Tibial nerve (tissue), 4 donors: Measurements from ENCODE around the gene TMPRSS12. TPM values are rescaled to one million over a fixed set of nuclear protein-coding genes. Genes with fewer than 3 reads are reported as not detected.
"Not testable (repeated sequence)": the region's sequence is repeated elsewhere in the genome, so short reads cannot be mapped to it uniquely, and the experiment has no call there.

Experiments used
- DNase-seq, 2 donors: peaks; one replicate each; pipeline ENCODE4 v3.0.0-alpha.2; 2019; ENCODE audit warnings: low spot score in 2 of 2
- H3K27ac ChIP-seq, 4 donors: fragments of 200-600 bp; sonication (generic) in 3 of 4; one replicate each; pipeline ENCODE4 v1.5.1; 2017 to 2019; ENCODE audit warnings: mild to moderate bottlenecking in 1 of 4
- H3K27me3 ChIP-seq, 2 donors: fragments of 200-600 bp; sonication (generic) in 1 of 2; one replicate each; pipeline versions ENCODE4 v1.5.1 to v1.6.0; 2017 to 2019
- H3K36me3 ChIP-seq, 3 donors: fragments of 200-600 bp; sonication (generic); one replicate each; pipeline ENCODE4 v1.5.1; 2018 to 2019
- H3K4me1 ChIP-seq, 4 donors: fragments of 200-600 bp; sonication (generic) in 3 of 4; one replicate each; pipeline ENCODE4 v1.5.1; 2017 to 2019
- H3K4me3 ChIP-seq, 4 donors: fragments of 200-600 bp; sonication (generic) in 3 of 4; one replicate each; pipeline ENCODE4 v1.5.1; 2017 to 2019; ENCODE audit warnings: mild to moderate bottlenecking in 1 of 4, moderate library complexity in 1 of 4
- H3K9me3 ChIP-seq, 4 donors: fragments of 200-600 bp; sonication (generic) in 3 of 4; one replicate each; pipeline ENCODE4 v1.5.1; 2017 to 2019
- EP300 ChIP-seq, 2 donors: sonication (generic); formaldehyde crosslinking; IDR thresholded peaks; one replicate each; pipeline ENCODE4 v1.6.1; 2017; ENCODE audit warnings: antibody characterized with exemption in 2 of 2, mild to moderate bottlenecking in 1 of 2
- POLR2A ChIP-seq, 2 donors: fragments of 450-650 bp; IDR thresholded peaks; one replicate each; pipeline ENCODE4 v1.6.1; 2017; ENCODE audit warnings: antibody characterized with exemption in 2 of 2, mild to moderate bottlenecking in 2 of 2, moderate library complexity in 2 of 2
- WGBS, 2 donors: methylation state at CpG; one replicate each; pipeline ENCODE4 v1.1.5; 2018; 5-methylcytosine and 5-hydroxymethylcytosine counted together
- total RNA-seq, 4 donors: library from RNA; depleted of rRNA; stranded (reverse); fragments of >200 nt; gene quantifications; one replicate each; pipeline ENCODE4 v1.1.0, GENCODE V29; 2016
- TF ChIP-seq, protein P1 (sequence below), 5 experiments: fragments of 200-600 bp in 3 of 5; fragments of 450-650 bp in 2 of 5; sonication (generic) in 3 of 5; IDR thresholded peaks; one replicate each; pipeline ENCODE4 v1.5.1; 2016 to 2019; ENCODE audit warnings: antibody characterized with exemption in 5 of 5, mild to moderate bottlenecking in 3 of 5, moderate library complexity in 2 of 5

TMPRSS12 gene
- total RNA-seq, 4 donors from 2014 or later, result not detected

DNA sequence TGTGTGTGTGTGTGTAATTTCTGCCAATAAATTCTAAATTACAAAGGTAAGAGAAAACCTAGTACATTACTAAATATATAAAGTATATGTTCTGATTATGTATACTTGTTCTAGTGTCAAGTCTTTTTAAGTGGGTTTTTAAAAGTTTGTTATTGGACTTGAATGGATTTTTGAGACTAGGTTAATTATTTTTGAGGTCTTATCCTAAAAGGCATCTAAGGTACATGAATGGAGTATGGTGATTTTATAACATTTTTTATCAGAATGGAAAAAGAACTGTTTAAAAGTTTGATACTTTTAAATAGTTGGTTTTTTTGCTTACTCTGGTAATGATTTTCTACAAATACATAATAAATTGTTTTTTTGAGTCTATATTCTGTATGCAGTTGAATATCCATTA lies 22.5 kb upstream of the TMPRSS12 start:
- H3K27ac ChIP-seq, result no peak overlapping the region
- H3K27me3 ChIP-seq, result no peaks in the 10 kb centered on the region
- H3K4me1 ChIP-seq, result peaks cover 0 to 4% (median 0%) of the 10 kb centered on the region in 4 donors
- no peaks in the 10 kb centered on the region for H3K9me3 ChIP-seq
- no peak for DNase-seq
- no peak overlapping the region for H3K4me3 ChIP-seq
- TF ChIP-seq, protein P1, sequence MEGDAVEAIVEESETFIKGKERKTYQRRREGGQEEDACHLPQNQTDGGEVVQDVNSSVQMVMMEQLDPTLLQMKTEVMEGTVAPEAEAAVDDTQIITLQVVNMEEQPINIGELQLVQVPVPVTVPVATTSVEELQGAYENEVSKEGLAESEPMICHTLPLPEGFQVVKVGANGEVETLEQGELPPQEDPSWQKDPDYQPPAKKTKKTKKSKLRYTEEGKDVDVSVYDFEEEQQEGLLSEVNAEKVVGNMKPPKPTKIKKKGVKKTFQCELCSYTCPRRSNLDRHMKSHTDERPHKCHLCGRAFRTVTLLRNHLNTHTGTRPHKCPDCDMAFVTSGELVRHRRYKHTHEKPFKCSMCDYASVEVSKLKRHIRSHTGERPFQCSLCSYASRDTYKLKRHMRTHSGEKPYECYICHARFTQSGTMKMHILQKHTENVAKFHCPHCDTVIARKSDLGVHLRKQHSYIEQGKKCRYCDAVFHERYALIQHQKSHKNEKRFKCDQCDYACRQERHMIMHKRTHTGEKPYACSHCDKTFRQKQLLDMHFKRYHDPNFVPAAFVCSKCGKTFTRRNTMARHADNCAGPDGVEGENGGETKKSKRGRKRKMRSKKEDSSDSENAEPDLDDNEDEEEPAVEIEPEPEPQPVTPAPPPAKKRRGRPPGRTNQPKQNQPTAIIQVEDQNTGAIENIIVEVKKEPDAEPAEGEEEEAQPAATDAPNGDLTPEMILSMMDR (IDR thresholded peaks at IDR 0.05), result no peak
- TF ChIP-seq EP300 (IDR thresholded peaks at IDR 0.05) (no peak), POLR2A (IDR thresholded peaks at IDR 0.05) (no peak)
- peaks cover 0 to 43% (median 6%) of the 10 kb centered on the region in 3 donors for H3K36me3 ChIP-seq

DNA sequence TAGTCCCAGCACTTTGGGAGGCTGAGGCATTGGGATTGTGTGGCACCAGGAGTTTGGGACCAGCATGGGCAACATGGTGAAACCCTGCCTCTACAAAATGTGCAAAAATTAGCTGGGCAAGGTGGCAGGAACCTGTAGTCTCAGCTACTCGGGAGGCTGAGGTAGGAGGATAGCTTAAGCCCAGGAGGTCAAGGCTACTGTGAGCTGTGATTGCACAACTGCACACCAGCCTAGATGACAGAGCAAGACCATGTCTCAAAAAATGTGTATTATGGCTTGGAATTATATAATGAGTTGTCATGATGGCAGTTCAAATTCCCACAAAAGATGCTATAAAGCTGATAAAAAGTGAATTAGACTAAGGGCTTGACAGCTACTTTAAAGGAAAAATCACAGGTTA lies 20.6 kb upstream of the TMPRSS12 start:
- TF ChIP-seq POLR2A (IDR thresholded peaks at IDR 0.05) (no peak), EP300 (IDR thresholded peaks at IDR 0.05) (no peak)
- TF ChIP-seq, protein P1 (IDR thresholded peaks at IDR 0.05), result no peak
- H3K9me3 ChIP-seq, result no peaks in the 10 kb centered on the region
- peaks cover 0 to 11% (median 0%) of the 10 kb centered on the region in 4 donors for H3K4me1 ChIP-seq
- H3K4me3 ChIP-seq, result no peak overlapping the region
- H3K36me3 ChIP-seq, result peaks cover 0 to 27% (median 0%) of the 10 kb centered on the region in 3 donors
- H3K27me3 ChIP-seq, result no peaks in the 10 kb centered on the region
- no peak overlapping the region for H3K27ac ChIP-seq
- no peak for DNase-seq
- WGBS, 2 donors, result 94 to 100% methylated on average over 1 of the region's 1 CpG

DNA sequence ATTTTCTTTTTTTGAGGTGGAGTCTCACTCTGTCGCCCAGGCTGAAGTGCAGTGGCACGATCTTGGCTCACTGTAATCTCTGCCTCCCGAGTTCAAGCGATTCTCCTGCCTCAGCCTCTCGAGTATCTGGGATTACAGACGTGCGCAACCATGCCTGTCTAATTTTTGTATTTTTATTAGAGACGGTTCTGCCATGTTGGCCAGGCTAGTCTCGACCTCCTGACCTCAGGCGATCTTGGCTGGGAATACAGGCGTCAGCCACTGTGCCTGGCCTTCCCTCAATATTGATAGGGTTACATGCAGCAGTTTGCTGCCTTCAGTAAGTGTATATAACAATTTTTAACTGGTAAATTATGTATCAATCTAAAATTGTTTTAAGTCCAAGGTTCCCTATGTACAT lies 19.0 kb upstream of the TMPRSS12 start:
- WGBS, 2 donors, result 80% methylated on average over 11 of the region's 11 CpGs
- H3K4me3 ChIP-seq, H3K9me3 ChIP-seq, DNase-seq, H3K27me3 ChIP-seq: not testable (repeated sequence)
- Histone ChIP-seq H3K27ac (peak overlapping the region in 1 of 4 donors; percentile 86), H3K4me1 (peaks cover 0 to 11% (median 0%) of the 10 kb centered on the region in 4 donors), H3K36me3 (peaks cover 0 to 16% (median 0%) of the 10 kb centered on the region in 3 donors)

DNA sequence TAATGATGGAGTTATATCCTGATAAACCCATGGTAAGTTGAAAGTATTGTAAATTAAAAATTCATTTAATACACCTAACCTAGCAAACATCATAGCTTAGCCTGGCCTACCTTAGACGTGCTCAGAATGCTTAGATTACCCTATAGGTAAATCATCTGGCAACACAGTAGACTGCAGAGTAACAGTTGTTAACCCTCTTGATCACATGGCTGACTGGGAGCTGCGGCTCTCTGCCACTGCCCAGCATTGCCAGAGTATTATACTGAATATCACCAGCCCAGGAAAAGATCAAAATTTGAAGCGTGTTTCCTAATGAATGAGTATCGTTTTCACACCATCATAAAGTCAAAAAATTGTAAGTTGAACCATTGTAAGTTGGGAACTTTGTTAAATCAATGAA lies 17.8 kb upstream of the TMPRSS12 start:
- Histone ChIP-seq H3K27ac (peak overlapping the region; percentile 63 to 86 (median 72)), H3K27me3 (no peaks in the 10 kb centered on the region), H3K36me3 (peaks cover 0 to 5% (median 0%) of the 10 kb centered on the region in 3 donors), H3K4me3 (no peak overlapping the region), H3K9me3 (no peaks in the 10 kb centered on the region), H3K4me1 (peaks cover 0 to 11% (median 0%) of the 10 kb centered on the region in 4 donors)
- TF ChIP-seq, protein P1 (IDR thresholded peaks at IDR 0.05), result no peak
- TF ChIP-seq EP300 (IDR thresholded peaks at IDR 0.05) (no peak), POLR2A (IDR thresholded peaks at IDR 0.05) (no peak)
- DNase-seq, result no peak
- 40 to 50% methylated on average over 4 of the region's 4 CpGs for WGBS, 2 donors

DNA sequence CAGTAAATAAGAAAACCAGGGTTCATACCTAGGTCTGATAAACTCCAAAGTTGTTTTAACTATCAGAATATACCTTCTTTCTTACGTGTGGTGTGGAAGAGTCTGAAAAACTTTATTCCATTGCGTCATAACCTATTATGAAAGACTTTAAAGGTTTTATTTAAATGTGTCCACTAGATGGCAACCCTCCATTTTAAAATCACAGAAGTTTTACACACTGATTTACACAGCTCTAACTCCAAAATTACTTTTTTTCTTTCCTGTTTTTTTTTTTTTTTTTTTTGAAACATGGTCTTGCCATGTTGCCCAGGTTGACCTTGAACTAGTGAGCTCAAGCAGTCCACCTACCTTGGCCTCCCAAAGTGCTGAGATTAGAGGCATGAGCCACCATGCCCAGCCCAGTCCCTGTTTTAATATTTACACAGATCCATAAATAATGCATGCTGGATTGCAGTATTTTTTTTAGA lies 17.3 kb upstream of the TMPRSS12 start:
- WGBS, 2 donors, result 0% methylated on average over 2 of the region's 2 CpGs
- peak overlapping the region; percentile 63 to 86 (median 72) for H3K27ac ChIP-seq

More for the DNA sequence above, 17.3 kb upstream of the TMPRSS12 start:
- no peak overlapping the region for H3K4me3 ChIP-seq
- no peak for DNase-seq
- no peaks in the 10 kb centered on the region for H3K27me3 ChIP-seq
- H3K4me1 ChIP-seq, result peaks cover 0 to 11% (median 0%) of the 10 kb centered on the region in 4 donors
- H3K9me3 ChIP-seq, result no peaks in the 10 kb centered on the region
- H3K36me3 ChIP-seq, result peaks cover 0 to 3% (median 0%) of the 10 kb centered on the region in 3 donors
- TF ChIP-seq POLR2A (IDR thresholded peaks at IDR 0.05) (no peak), EP300 (IDR thresholded peaks at IDR 0.05) (peak; percentile 51 to 71)
- TF ChIP-seq, protein P1 (IDR thresholded peaks at IDR 0.05), result peak in 4 of 5 experiments; percentile 38 to 81 (median 58)
